IPS-NIHi11 (cell line): ENCODE results near the gene GRK4.
"Not testable (repeated sequence)": the region's sequence is repeated elsewhere in the genome, so short reads cannot be mapped to it uniquely, and the experiment has no call there.

Experiments used
- DNase-seq: peaks from one replicate; pipeline ENCODE4 v3.0.0; 2012; ENCODE audit warnings: mixed read lengths, low spot score

GRK4 gene

GRCh38 chr4:2963175-2963965 is at the start of gene GRK4, which contains the start of gene NOP14:
TSS of gene GRK4 (plus strand) at chr4:2963571. CDS start at chr4:2964071, 500 bp downstream.
TSS of gene NOP14 (minus strand) at chr4:2963406. CDS start at chr4:2963319, 87 bp downstream.
- DNase-seq = peak; percentile 98

DNA sequence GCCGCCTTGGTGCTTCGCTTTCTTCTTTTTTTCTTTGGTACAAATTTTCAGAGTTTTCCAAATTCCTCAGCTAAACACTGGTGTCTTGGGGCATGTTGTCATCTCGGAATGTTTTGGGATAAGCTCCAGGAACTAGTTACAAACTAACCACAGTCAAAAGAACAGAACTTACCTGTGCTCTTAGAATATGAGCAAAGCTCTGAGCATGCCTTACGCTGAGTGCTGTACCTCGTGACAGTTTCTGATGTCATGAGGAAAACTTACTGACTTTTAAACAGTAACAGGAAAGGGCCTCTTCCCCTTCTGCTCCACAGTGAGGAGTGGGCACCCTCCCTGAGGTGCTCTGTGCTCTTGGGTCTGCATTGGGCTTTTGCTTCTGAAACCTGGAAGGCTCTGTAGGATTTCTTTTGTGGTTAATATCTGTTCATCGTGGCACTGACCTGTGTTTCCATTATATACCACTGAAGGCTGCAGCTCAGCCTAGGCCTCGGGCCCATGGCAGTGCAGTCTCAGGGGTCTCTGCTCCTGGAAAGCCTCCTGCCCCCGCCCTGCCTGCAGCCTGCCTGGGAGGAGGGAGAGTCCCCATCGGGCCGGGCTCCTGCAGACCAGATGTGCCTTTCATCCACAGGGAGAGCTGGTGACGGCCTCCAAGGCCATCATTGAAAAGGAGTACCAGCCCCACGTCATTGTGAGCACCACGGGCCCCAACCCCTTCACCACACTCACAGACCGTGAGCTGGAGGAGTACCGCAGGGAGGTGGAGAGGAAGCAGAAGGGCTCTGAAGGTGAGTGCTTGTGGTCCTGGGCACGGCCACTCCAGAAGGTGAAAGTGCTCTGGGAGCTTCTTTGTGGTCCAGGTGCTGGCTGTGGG is 48.9 kb upstream of the GRK4 start:
- DNase-seq = no peak

GRCh38 chr4:2915789-2916188 is 47.6 kb upstream of the GRK4 start:
- DNase-seq = no peak

- not testable (repeated sequence) for DNase-seq
Measured at GRCh38 chr4:2916696-2917095, 46.7 kb upstream of the GRK4 start.

DNA sequence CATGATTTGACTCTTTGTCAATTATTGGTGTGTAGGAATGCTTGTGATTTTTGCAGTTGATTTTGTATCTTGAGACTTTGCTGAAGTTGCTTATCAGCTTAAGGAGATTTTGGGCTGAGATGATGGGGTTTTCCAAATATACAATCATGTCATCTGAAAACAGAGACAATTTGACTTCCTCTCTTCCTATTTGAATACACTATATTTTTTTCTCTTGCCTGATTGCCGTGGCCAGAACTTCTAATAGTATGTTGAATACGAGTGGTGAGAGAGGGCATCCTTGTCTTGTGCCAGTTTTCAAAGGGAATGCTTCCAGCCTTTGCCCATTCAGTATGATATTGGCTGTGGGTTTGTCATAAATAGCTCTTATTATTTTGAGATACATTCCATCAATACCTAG is 45.1 kb upstream of the GRK4 start:
- DNase-seq = not testable (repeated sequence)

DNA sequence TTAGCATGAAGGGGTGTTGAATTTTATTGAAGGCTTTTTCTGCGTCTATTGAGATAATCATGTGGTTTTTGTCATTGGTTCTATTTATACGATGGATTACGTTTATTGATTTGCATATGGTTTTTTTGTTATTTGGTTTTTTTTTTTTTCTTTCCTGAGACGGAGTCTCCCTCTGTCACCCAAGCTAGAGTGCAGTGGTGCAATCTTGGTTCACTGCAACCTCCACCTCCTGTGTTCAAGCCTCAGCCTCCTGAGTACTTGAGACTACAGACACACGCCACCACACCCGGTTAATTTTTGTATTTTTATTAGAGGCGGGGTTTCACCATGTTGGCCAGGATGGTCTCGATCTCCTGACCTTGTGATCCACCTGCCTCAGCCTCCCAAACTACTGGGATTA is 44.7 kb upstream of the GRK4 start:
- not testable (repeated sequence) for DNase-seq

DNA sequence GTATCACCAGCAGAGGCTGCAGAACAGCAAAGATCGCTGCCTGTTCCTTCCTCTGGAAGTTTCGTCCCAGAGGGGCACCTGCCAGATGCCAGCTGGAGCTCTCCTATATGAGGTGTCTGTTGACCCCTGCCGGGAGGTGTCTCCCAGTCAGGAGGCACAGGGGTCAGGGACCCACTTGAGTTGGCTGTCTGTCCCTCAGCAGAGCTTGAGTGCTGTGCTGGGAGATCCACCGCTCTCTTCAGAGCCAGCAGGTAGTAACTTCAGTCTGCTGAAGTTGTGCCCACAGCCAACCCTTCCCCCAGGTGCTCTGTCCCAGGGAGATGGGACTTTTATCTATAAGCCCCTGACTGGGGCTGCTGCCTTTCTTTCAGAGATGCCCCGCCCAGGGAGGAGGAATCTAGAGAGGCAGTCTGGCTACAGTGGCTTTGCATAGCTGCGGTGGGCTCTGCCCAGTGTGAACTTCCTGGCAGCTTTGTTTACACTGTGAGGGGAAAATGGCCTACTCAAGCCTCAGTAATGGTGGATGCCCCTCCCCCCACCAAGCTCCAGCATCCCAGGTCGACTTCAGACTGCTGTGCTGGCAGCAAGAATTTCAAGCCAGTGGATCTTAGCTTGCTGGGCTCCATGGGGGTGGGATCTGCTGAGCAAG is 40.8 kb upstream of the GRK4 start:
- not testable (repeated sequence) for DNase-seq

- DNase-seq = no peak
Measured at GRCh38 chr4:2923141-2923551, 40.2 kb upstream of the GRK4 start.

DNA sequence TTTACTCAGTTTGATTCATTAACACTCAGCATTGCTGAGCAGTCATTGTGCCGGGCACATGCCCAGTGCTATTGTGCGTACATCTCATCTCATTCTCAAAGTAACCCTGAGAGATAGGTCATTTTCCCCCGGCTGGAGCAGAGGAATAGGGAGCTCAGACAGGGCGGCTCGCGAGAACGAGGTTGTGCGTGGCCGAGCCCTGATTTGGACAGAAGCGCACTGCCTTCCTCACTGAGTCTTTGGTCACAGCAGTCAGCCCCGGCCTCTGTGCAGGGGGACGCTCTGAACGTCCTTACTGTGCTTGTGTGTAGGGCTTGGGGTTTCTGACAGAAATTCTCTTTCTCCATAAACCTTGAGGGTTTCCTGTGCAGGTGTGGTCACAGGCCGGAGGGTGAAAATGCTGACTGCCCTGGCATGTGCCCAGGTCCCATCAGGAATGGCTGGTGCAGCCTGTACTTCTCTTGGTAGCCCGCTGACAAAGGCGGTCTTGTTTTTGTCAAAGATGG is 39.6 kb upstream of the GRK4 start:
- DNase-seq = no peak

DNA sequence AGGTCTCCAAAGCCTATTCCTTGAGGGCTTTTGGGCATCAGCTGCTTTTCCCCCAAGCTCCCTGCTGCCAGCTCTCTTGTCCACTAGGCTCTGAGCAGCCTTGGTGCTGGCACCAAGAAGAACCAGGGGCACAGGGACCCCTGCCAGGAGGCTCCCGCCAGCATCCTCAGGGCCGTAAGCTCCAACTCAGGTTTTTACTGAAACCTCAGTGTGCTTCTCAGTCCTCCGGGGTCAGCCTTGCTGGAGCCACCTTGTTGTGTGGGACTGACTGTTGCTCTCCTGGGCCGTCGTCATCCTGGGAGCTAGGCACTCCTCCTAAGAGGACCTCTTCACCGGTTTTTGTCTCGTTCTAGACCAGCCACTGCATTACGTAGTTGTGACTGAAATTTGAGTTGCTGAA is 39.1 kb upstream of the GRK4 start:
- no peak for DNase-seq

DNA sequence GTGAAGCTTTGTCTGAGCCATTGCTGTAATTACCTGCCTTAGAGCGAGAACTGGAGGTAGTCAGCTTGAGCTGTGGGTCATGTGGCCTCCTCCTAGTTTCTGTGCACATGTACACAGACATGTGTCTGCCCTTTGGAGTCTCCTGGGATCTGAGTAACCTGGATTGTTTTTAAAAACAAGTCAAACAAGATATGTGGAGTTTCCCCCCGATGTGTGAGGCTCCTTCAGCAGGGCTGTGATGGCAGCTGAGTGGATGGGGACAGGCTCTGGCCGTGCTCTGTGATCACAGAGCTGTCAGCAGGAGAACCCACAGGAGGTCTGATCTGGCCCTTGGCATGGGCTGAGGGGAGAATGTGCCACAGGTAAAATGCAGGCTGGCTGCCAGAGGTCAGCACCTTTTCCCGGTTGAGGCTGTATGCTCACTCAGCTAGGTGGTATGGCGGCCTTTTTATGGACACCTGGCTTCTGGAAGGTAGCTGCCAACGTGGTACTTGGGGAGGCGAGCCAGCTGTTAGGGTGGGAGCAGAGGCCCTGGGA is 38.5 kb upstream of the GRK4 start:
- DNase-seq = no peak

DNA sequence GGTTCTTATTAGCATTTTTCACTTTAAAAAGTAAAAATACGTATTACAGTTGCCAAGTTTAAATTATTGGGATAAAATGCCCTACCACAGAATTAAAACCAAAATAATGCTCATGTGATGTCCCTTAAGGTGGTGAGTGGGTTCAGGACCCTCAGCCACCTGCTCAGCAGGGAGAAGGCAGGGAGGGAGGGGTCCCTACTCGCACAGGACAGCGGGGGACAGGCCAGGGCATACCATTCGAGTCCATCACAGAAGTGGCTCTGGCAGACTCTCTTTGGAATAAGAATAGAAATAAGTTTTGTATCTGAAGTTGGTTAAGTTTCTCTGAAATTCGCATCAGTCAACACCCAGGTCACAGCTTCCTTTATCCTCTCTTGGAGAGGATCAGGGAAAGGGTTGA is 37.9 kb upstream of the GRK4 start:
- no peak for DNase-seq

DNA sequence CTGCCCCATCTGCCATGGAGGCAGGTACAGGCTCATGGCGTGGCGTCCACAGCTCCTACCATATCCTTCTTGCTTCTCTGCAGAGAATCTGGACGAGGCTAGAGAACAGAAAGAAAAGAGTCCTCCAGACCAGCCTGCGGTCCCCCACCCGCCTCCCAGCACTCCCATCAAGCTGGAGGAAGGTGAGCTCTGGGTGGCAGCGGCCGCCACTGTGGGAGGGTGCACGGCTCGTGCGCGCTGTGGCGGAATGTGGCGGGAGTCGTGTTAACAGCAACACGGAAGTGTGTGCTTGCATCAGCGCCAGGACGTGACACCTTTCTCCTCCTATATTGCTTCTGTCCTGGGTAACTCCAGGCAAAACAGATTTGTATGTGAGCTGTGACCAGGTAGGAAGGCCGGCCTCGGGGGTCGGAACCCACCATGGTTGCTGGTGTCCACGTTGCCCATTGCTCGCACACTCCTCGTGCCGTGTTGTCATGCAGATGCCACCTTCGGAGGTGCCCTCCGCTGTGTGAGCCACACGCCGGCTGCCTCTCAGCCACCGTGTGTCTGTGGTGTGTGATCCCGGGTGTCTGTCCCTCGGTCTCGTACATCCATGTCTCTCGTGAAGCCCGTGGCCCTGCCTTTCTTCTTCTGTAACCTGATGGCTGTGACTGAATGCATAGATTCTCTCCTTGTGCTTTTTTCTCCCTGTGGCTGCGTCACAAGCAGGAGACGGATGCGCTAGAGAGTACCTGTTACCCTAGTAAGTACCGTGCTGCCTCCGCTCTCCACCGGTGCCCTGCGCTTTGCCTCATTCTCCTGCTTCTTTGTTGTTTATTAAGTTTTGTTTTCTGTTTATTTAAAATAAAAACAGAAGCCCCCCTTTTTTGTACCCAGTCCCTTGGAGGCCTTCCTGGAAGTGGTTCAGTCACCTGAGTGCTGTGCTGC is 37.2 kb upstream of the GRK4 start:
- DNase-seq = no peak

GRCh38 chr4:2927016-2927695 is 36.2 kb upstream of the GRK4 start:
- DNase-seq = no peak

- no peak for DNase-seq
Measured at GRCh38 chr4:2927696-2928075, 35.7 kb upstream of the GRK4 start.

GRCh38 chr4:2928242-2929176 is 34.9 kb upstream of the GRK4 start:
- no peak for DNase-seq

GRCh38 chr4:2929469-2929868 is 33.9 kb upstream of the GRK4 start:
- DNase-seq = no peak

DNA sequence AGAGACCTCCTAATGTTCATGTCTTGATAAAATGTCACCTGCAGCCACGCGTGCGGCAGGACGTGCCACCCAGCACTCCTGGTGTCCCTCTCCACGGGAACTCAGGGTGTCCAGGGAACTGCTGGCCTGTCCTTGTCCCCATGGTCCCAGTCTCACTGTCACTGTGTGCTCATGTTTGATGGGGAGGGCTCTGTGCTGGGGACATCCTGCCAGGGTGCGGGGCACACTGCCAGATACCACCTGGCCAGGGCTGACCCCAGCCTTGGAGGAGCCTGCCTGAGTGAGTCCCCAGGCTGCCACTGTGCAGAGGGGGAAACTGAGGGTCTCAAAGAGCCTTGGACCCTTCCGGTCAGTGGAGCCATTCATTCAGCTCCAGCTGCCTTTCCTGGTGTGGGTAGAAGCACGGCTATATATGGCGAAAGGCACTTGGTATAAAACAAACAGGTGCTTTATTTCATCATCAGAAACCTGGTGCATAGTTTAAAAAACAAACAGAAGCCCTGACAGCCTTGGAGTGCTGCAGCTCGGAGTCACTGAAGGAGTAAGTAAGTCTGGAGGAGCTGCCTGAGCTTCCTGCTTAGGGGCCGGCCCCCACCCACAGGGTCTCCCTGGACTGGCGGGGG is 33.1 kb upstream of the GRK4 start:
- DNase-seq = no peak
